ENCODE measurements around the gene HAS3.

HAS3 gene

GRCh38 chr16:69089091-69089910 is 16.2 kb upstream of the HAS3 start:
- DNase-seq = no peak

- no peak for DNase-seq
Measured at GRCh38 chr16:69093974-69094373, 11.5 kb upstream of the HAS3 start.

- DNase-seq = no peak
Measured at GRCh38 chr16:69094501-69094900, 11.0 kb upstream of the HAS3 start.

GRCh38 chr16:69095193-69095592 is 10.3 kb upstream of the HAS3 start:
- no peak for DNase-seq

GRCh38 chr16:69100071-69100691 is 5.3 kb upstream of the HAS3 start:
- no peak for DNase-seq

- no peak for DNase-seq
Measured at GRCh38 chr16:69106491-69107315, 1.2 kb downstream of the HAS3 start.

- no peak for DNase-seq
Measured at GRCh38 chr16:69107316-69107962, 2.0 kb downstream of the HAS3 start.

GRCh38 chr16:69108064-69108904 is 2.8 kb downstream of the HAS3 start:
- DNase-seq = no peak

- DNase-seq = no peak
Measured at GRCh38 chr16:69108905-69109252, 3.4 kb downstream of the HAS3 start.

- DNase-seq = no peak
Measured at GRCh38 chr16:69109486-69110270, 4.2 kb downstream of the HAS3 start.

GRCh38 chr16:69110406-69110805 is 5.0 kb downstream of the HAS3 start:
- no peak for DNase-seq

- DNase-seq = no peak
Measured at GRCh38 chr16:69111216-69111875, 5.9 kb downstream of the HAS3 start.

GRCh38 chr16:69111876-69112230 is 6.4 kb downstream of the HAS3 start:
- DNase-seq = no peak

GRCh38 chr16:69112285-69113129 is 7.1 kb downstream of the HAS3 start:
- DNase-seq = peak; percentile 41

- DNase-seq = no peak
Measured at GRCh38 chr16:69113216-69113615, 7.8 kb downstream of the HAS3 start.

GRCh38 chr16:69114346-69114975 is 9.0 kb downstream of the HAS3 start:
- no peak for DNase-seq

- DNase-seq = no peak
Measured at GRCh38 chr16:69114976-69115355, 9.5 kb downstream of the HAS3 start.

GRCh38 chr16:69115361-69115760 is 9.9 kb downstream of the HAS3 start:
- DNase-seq = no peak

GRCh38 chr16:69115837-69116236 is 10.4 kb downstream of the HAS3 start:
- no peak for DNase-seq
